Stimulated activated CD8-positive, alpha-beta memory T cell treated with anti-CD3 and anti-CD28 coated beads, Interleukin-4, amount 100 ng/mL, for 24 hours (primary cell): Measurements from ENCODE around the gene ZNF616.

Experiments used
- DNase-seq: peaks from one replicate; pipeline ENCODE4 v3.0.0-alpha.2; 2020; ENCODE audit warnings: low read depth

ZNF616 gene

DNA sequence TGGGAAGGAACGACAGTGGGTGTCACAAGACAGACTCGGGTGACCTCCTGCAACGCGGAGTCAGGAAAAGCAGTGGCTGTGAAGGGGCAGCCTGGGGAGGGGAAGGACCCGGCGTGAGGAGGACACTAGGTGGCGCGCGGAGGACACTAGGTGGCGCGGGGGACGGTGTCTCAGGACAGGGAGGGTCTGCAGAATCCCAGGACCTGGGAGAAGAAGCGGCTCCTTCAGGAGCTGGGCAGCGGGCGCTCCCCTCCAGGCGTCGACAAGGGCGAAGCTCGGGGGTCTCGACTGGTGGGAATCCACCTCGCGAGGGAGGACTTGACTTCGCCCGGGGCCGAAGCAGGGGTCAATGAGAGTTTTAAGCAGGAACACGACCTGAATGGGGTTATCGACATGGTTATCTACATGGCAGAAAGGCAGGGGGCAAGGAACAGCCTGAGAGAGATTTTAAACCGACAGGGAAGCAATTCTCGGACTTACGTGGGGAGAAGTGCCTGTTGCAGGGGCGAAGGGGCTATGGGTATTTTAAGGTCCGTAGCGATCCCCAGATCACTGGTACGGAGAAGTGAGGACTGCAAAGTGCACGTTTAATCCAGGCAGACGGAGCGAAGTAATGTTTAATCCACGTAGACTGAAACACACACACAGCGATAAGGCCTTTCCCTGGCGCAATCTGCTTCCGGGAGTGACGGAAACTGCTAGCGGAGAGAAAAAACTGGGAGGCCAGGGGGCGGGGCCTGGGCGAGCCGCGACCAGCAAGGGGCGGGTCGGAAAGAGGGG, at the start of gene ZNF616:
Gene ZNF616 (minus strand): TSS at position 687 of the 780 bp plus-strand sequence. CDS start 9,426 bp downstream, outside the sequence.
- peak; percentile 95 for DNase-seq

DNA sequence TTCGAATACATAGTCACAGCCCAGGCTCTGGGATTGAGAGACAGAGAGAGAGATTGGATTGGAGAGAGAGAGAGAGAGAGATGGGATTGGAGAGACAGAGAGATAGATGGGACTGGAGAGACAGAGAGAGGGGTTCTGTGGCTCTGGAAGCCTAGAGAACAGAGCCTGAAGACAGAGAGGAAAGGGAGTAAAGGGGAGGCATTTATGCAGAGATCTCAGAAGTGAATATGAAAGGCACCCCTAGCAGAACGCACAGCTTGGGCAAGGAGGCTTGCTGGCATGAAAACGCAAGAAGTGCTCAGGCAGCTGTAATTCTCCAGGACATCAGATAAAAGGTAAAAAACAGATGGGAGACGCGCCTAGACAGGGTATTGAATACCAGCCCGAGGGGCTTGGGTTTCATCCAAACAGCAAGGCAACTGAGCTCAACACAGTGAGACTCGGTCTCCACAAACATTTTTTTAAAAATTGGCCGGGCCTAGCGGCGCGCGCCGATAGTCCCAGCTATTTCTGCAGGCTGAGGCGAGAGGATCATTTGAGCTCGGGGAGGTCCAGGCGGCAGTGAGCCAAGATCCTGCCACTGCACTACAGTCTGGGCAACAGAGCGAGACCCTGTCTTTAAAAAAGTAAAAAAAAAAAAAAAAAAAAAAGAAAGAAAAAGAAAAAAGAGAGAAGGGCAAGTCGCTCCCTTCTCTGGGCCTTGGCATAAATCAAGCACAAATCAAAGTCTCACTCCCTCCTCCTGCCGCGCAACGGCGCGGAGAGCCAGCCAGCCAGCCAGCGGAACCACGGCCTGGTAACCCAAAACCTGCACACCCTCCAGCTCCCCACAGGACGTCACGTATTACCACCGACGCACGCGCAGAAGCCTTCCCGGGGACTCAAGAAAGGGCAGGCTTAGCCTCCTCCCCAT, 49.3 kb upstream of the ZNF616 start:
- no peak for DNase-seq

DNA sequence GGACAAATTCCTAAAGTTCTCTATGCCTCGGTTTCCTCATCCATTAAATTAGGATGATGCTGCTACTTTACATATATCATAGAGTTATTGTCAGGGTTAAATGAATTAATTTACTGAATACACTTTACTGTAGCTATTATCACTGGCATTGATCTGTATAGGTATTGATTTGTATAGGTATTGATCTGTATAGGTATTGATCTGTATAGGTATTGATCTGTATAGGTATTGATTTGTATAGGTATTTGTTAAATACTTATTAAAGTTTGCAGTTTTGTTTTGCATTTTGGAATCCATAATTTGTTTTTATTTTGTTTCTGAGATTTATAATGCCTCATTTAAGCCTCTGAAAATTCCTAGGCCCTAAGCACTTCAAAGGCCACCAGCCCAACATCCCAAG, 47.7 kb upstream of the ZNF616 start:
- DNase-seq: no peak

DNA sequence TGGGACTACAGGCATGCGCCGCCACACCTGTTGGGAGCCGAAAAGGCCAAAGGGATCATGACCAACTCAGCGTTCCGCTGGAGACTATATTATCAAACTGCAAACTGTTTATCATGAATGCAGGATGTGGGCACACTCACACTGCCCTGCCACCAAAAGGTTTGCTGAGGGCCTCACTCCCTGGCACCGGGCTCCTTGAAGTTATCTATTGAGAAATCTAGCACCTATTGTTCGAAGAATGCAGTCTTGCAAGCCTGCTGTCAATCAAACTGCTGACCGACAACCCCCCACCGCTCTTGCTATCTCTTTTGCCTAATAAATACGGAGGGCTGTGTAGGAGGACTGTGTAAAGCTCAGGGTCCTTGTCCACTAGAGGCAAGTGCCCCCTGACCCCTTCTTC, 36.8 kb upstream of the ZNF616 start:
- no peak for DNase-seq

DNA sequence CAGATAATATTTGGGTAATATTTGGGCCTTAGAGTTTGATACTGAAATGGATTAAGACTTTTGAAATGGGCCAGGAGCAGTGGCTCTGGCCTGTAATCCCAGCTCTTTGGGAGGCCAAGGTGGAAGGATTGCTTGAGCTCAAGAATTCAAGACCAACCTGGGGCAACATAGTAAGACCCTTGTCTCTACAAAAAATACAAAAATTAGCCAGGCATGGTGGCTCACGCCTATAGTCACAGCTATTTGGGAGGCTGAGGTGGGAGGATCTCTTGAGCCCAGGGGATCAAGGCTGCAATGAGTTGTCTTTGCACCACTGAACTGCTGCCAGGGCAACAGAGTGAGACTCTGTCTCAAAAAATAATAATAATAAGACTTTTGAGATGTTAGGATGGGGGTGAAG, 32.6 kb upstream of the ZNF616 start:
- no peak for DNase-seq

DNA sequence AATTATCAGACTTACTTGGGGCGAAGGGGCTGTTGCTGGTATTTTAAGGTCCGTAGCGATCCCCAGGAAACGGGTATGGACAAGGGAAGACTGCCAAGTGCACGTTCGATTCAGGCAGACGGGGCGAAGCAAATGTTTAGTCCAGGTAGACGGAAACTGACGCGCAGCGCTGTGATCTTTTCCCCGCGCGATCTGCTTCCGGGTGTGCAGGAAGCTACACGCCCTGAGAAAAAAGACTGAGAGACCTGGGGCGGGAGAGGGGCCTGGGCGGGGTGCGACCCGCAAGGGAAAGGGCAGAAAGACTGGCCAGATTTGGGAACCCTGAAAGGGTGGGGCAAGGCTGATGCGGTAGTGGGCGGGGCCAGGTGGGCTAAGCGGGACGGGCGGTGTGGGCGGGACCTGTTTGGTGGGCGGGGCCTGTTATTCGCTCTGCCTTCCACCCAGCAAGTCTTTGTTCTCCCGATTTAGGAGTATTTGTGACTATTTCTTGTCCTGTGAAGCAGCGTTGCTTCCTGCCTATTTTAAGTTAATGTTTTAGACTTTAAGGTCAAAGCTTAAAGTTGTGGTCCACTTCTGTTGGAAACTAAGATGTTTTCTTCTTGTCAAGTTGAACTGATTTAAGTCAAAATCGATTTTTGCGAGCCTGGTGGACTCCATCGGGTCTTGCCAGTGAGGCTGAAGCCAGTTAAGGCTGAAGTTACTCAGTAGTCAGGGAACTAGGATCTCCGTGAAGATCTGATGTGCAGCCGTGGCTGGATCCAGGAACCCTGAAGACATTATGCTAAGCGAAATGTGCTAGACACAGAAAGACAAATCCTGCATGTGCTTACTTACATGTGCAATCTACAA, 31.8 kb upstream of the ZNF616 start, which contains the start of gene ZNF836:
Gene ZNF836 (minus strand): TSS at position 301 of the 849 bp plus-strand sequence. CDS start 3,549 bp downstream, outside the sequence.
- peak; percentile 82 for DNase-seq

DNA sequence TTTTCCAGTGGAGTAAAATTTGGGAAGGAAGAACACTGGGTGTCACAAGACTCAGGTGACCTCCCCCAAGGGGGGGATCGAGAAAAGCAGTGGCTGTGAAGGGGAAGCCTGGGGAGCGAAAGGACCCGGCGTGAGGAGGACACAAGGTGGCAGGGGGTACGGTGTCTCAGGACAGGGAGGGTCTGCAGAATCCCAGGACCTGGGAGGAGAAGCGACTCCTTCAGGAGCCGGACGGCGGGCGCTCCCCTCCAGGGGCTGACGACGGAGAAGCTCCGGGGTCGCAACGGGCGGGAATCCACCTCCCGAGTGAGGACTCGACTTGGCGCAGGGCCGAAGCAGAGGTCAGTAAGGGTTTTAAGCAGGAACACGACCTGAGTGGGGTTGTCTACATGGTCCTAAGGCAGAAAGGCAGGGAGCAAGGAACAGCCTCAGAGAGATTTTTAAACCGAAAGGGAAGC, 31.2 kb upstream of the ZNF616 start:
- no peak for DNase-seq

DNA sequence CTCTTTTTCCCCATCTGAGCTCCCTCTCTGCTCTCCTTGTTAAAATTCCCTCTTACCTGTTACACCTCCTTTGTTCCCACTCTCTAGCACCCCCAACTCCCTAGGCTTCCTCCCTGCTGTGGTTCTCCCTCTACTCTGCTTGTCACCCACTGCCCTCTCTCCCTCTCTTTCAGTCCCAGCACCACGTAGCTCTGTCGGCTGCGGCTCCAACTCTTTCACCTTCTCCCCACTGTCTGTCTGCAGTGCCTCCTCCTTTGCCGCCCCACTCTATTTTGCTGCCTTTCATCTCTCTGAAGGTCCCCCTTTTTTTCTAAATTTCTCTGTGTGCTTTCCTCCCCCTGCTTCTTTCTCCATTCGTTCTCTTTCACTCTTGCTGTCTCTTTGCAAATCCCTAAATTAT, 30.6 kb upstream of the ZNF616 start:
- DNase-seq: no peak

DNA sequence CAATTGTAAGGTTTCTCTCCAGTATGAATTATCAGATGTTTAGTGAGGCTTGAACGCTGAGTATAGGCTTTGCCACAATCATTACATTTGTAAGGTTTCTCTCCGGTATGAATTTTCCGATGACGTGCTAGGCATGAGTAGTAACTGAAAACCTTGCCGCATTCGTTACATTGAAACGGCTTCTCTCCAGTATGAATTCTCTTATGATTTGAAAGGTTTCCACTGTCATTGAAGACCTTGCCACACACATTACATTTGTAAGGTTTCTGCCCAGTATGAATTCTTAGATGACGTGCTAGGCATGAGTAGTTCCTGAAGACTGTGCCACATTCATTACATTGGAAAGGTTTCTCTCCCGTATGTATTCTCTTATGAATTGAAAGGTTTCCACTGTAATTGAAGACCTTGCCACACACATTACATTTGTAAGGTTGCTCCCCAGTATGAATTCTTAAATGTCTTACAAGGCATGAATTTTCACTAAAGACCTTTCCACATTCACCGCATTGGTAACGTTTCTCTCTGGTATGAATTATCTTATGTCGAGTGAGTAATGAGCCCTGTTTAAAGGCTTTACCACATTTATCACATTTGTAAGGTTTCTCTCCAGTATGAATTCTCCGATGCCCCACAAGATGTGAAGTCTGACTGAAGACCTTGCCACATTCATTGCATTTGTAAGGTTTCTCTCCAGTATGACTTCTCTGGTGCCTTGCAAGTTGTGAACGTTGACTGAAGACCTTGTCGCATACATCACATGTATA, 16.0 kb upstream of the ZNF616 start:
- DNase-seq: no peak

DNA sequence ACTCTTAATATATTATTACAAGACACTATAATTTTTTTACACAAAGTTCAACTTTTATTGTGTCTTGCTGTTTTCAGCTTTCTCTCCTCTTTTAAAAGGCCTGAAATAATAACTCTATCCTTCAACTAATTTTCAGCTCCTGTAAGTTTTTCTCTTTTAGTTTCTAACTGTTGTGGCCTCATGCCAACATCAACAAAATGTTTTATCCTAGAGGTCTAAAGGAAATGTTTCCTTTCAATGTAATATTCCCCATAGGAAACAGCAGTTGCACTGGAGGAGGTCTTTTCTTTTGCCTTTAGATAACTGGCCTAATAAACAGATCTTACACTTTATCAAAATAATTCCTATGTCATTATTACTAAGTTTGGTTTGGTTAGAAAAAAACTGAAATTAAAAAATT, 8.5 kb upstream of the ZNF616 start:
- DNase-seq: no peak

DNA sequence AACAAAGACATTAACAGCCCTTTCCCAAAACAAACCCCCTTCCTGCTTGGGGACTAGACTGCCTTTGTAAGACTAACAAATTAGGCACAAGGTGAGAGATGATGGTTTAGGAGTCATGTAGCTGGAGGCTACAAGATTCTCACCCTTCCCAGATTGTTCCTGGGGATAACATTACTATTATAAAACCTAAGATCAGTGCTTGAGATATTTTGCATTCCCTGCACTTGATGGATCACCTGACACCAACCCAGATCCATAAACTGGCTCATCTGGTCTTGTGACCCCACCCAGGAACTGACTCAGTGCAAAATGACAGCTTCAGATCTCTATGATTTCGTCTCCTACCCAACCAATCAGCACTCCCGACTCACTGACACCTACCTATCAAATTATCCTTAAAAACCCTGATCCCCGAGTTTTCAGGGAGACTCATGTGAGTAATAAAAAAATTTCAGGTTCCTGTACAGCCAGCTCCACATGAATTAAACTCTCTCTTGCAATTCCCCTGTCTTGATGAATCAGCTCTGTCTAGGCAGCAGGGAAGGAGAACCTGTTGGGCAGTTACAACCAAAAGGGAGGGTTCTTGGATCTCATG, 2.4 kb upstream of the ZNF616 start:
- DNase-seq: no peak

DNA sequence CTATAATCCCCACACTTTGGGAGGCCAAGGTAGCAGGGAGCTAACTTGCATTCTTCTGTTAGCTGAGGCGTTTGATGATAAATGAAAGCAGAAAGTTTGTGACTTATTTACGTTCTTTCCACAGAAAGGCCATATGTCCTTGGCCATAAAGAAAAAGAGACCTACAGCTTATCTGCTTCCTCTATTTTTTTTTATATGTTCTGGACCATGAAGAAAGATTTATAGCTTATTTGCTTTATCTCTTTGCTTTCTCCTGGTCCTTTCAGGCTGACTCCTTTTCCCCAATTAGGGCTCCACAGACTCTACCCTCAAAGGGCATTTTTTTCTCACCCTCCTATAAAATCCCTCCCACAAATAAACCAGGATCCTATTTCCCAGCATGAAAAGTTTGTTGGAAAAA, 1.5 kb upstream of the ZNF616 start:
- DNase-seq: no peak

DNA sequence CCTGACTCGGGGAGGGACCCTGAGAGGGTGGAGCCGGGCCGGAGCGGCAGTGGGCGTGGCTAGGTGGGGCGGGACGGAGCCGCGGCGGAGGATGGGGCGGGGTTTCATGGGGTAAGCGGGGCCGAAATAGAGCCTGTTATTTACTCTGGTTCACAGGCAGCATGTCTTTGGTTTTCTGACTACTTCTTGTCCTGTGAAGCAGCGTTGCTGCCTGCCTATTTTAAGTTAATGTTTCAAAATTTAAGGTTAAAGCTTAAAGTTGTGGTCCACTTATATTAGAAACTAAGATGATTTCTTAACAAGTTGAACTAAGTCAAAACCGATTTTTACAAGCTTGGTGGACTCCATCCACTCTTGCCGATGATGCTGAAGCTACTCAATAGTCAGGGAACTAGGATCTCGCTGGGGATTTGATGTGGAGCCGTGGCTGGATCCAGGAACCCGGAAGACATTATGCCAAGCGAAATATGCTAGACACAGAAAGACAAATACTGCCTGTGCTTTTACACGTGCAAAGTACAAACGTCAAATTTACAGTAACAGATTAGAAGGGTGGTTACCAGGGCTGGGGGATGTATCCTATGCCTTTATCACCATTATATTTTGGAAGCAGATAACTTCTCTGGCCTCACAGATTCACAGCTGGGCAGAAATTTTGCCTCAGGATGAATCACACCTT, 433 bp upstream of the ZNF616 start:
- no peak for DNase-seq

DNA sequence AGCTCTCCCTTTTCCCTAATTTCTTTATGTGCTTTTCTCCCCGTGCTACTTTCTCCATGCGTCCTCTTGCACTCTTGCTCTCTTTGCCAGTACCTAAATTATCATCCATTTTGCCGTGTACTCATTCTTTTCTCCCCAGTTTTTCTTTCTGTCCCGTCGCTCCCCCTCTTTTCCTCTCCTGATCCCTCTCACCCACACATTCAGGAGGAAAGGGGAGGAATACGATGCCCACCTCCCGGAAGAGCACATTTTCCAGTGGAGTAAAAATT, 821 bp downstream of the ZNF616 start:
- no peak for DNase-seq

DNA sequence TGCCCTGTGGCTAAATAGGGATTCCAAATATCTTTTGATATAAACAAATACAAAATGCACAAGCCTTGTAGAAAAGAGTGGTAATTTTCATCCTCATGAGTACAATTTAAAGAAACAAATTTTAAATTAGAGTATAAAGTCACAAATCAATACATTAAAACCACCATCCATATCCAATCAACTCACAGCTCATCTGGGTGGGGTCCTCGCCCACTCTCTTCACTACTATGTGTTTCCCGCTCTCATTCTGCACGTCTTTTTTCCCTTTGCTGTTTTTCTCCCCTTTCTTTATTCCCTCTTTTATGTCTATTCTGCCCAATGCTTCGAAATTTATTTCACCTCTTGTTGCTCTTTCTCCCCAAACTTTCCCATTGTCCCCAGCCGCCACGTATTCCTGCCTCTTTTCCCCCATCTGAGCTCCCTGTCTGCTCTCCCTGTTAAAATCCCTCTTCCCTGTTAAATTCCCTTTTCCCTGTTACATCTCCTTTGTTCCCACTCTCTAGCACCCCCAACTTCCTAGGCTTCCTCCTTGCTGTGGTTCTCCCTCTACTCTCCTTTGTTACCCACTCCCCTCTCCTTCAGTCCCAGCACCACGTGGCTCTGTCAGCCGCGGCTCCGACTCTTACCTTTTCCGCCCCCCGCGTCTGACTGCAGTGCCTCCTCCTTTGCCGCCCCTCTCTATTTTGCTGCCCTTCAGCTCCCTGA, 1.3 kb downstream of the ZNF616 start:
- no peak for DNase-seq

DNA sequence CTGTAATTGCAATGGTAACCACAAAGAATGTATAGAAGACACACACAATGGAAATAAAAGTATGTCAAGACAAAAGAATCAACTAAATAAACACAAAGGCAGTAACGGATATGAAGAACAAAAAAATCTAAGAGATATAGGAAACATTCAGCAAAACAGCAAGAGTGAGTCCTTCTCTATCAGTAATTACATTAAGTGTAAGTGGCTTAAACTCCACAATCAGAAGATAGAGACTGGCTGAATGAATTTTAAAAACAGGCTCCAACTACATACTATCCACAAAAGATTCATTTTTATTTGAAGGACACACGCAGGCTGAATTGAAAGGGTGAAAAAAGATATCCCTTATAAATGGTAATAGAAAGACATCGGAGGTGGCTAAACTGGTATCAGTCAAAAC, 19.5 kb downstream of the ZNF616 start:
- DNase-seq: no peak

DNA sequence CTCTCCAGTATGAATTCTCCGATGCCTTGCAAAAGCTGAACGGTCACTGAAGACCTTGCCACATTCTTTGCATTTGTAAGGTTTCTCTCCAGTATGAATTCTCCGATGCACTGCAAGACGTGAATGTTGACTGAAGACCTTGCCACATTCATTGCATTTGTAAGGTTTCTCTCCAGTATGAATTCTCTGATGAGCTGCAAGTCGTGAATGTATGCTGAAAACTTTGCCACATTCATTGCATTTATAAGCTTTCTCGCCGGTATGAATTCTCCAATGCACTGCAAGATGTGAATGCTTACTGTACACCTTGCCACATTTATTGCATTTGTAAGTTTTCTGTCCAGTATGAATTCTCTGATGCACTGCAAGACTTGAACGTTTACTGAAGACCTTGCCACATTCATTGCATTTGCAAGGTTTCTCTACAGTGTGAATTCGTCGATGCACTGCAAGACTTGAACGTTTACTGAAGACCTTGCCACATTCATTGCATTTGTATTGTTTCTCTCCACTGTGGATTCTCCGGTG, 24.1 kb downstream of the ZNF616 start:
- DNase-seq: no peak

DNA sequence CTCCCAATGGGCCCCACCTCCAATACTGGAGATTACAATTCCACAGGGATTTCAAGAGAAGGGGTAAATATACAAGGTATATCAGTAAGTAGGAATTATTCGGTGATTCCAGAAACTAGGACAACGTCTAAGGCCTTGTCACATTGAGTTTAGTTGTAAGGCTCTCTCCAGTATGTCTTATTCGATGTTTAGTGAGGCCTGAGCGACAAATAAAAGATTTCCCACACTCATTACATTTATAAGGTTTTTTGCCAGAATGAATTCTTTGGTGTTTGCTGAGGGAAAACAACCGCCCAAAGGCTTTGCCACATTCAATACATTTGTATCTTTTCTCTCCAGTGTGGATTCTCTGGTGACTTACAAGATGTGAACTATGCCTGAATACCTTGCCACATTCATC, 25.0 kb downstream of the ZNF616 start:
- no peak for DNase-seq

DNA sequence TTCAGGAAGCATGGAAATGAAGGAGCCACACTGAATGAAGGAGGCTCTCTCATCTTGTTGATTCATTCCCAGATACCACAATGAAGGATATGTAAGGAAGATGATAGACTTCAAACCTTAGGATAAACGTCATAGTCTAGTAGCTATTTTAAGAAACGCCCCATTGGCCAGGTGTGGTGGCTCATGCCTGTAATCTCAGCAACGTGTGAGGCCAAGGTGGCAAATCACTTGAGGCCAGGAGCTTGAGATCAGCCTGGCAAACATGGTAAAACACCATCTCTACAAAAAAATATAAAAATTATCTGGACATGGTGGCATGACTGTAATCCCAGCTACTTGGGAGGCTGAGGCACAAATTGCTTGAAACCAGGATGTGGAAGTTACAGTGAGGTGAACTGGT, 27.1 kb downstream of the ZNF616 start:
- DNase-seq: no peak

DNA sequence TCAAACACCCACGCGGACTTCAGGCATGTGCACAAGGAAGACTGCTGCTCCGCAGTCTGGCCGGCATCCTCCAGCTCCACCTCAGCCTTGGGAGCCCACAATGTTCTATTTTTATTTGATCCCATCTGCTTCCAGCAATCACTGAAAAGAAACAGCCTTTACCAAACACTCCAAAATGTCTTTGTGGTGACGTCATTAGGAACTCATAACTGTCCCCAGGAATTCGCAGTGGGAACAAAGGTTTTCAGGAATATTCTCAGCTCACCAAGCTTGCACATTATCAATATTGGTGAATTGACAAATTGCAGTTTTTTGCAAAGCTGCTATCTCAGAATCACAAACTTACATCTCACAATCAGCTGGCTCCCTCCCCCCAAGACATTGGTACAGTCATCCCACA, 29.0 kb downstream of the ZNF616 start:
- DNase-seq: no peak
